ENCODE results near the gene RAD18.

GRCh38 chr3:9009976-9010545, 46.8 kb upstream of the RAD18 start:
- TF ChIP-seq POLR2A (IDR thresholded peaks at IDR 0.05): no peak
- TF ChIP-seq, protein P1, sequence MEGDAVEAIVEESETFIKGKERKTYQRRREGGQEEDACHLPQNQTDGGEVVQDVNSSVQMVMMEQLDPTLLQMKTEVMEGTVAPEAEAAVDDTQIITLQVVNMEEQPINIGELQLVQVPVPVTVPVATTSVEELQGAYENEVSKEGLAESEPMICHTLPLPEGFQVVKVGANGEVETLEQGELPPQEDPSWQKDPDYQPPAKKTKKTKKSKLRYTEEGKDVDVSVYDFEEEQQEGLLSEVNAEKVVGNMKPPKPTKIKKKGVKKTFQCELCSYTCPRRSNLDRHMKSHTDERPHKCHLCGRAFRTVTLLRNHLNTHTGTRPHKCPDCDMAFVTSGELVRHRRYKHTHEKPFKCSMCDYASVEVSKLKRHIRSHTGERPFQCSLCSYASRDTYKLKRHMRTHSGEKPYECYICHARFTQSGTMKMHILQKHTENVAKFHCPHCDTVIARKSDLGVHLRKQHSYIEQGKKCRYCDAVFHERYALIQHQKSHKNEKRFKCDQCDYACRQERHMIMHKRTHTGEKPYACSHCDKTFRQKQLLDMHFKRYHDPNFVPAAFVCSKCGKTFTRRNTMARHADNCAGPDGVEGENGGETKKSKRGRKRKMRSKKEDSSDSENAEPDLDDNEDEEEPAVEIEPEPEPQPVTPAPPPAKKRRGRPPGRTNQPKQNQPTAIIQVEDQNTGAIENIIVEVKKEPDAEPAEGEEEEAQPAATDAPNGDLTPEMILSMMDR (IDR thresholded peaks at IDR 0.05): no peak
